Activated T-helper 17 cell treated with anti-CD3 and anti-CD28 coated beads, Interleukin-2, amount 50 U/mL, for 72 hours (primary cell): ENCODE data around the gene NPIPA5. TPM values are rescaled to one million over a fixed set of nuclear protein-coding genes. Genes with fewer than 3 reads are reported as not detected.
"Not testable (repeated sequence)": the region's sequence is repeated elsewhere in the genome, so short reads cannot be mapped to it uniquely, and the experiment has no call there.

ENCODE experiments used
- ATAC-seq: fragments of 150-1000 bp; cut with Tn5 transposase; replicated peaks from 2 replicates; pipeline ENCODE4 v1.10.0; 2021; ENCODE audit warnings: mild to moderate bottlenecking, moderate library complexity
- H3K27ac Mint-ChIP-seq: one replicate; pipeline ENCODE4 v1.8.0; 2022; ENCODE audit warnings: mixed read lengths
- H3K27me3 Mint-ChIP-seq: one replicate; pipeline ENCODE4 v1.8.0; 2022; ENCODE audit warnings: mixed read lengths
- H3K36me3 Mint-ChIP-seq: one replicate; pipeline ENCODE4 v1.8.0; 2022; ENCODE audit warnings: low read depth, mild to moderate bottlenecking, mixed read lengths
- H3K4me1 Mint-ChIP-seq: one replicate; pipeline ENCODE4 v1.8.0; 2022; ENCODE audit warnings: mixed read lengths
- H3K4me3 Mint-ChIP-seq: one replicate; pipeline ENCODE4 v1.8.0; 2022; ENCODE audit warnings: mild to moderate bottlenecking, mixed read lengths
- H3K9me3 Mint-ChIP-seq: one replicate; pipeline ENCODE4 v1.8.0; 2022; ENCODE audit warnings: mixed read lengths
- total RNA-seq, 2 donors: library from RNA; stranded (reverse); gene quantifications; one replicate each; pipeline ENCODE4 v1.2.3, GENCODE V29; 2022

NPIPA5 gene
- total RNA-seq, 2 donors from 2014 or later: 7.6 to 12.4 TPM

DNA sequence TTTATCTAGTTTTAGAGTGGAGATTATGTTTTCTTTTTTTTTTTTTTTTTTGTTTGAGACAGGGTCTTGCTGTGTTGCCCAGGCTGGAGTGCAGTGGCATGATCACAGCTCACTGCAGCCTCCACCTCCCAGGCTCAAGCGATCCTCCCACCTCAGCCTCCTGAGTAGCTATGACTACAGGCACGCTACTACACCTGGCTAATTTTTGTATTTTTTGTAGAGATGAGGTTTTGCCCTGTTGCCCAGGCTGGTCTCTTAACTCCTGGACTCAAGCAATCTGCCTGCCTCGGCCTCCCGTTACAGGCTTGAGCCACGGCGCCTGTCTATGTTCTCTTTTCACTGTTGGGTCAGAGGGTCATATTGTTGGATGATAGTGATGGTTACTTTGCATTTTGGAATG is 22.2 kb upstream of the NPIPA5 start:
- not testable (repeated sequence) for H3K9me3 Mint-ChIP-seq, ATAC-seq, H3K4me1 Mint-ChIP-seq, H3K36me3 Mint-ChIP-seq, H3K27ac Mint-ChIP-seq, H3K4me3 Mint-ChIP-seq
- H3K27me3 Mint-ChIP-seq: peaks cover 13% of the 10 kb centered on the region

DNA sequence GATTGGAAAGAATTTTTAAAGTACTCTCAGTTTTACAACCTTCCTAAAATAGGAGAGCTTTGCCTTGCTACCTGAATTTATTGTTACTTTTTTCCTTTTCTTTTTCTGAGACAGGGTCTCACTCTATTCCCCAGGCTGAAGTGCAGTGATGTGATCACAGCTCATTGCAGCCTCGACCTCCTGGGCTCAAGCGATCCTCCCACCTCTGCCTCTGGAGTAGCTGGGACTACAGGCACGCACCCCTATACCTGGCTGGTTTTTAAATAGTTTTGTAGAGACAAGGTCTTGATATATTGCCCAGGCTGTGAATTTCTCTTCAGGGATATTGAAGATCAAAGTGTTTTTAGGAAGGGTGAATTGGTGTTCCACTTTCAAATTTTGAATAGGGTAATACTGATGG is 21.2 kb upstream of the NPIPA5 start:
- Mint-ChIP-seq H3K27ac (no peak overlapping the region), H3K36me3 (no peaks in the 10 kb centered on the region), H3K4me3 (no peak overlapping the region), H3K4me1 (no peaks in the 10 kb centered on the region), H3K27me3 (peaks cover 18% of the 10 kb centered on the region), H3K9me3 (no peaks in the 10 kb centered on the region)
- ATAC-seq: no peak

DNA sequence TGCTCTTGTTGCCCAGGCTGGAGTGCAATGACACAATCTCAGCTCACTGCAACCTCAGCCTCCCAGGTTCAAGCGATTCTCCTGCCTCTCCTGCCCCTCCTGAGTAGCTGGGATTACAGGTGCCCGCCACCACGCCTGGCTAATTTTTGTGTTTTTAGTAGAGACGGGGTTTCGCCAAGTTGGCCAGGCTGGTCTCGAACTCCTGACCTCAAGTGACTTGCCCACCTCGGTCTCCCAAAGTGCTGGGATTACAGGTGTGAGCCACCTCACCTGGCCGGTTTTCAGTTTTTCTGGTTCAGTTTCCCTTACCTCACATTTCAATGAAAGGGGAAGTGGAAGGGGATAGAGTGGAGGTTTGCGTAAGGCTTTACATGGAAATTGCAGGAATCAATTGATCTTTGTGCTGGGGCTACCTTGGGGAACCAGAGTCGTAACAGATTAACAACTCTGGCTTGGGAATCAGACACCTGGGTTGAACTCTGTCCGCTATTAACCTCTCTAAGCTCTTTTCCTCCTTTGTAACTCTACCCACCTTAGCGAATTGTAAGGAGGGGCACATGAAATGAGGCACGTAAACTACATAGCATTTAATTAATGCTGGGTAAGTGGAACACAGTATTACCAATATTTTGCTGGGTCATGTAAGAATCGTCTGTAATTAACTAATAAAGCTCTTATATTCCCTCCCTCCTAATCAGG is 20.7 kb upstream of the NPIPA5 start:
- no peak overlapping the region for H3K4me3 Mint-ChIP-seq
- ATAC-seq: no peak
- no peaks in the 10 kb centered on the region for H3K36me3 Mint-ChIP-seq
- no peak overlapping the region for H3K27ac Mint-ChIP-seq
- H3K27me3 Mint-ChIP-seq: peaks cover 18% of the 10 kb centered on the region
- H3K4me1 Mint-ChIP-seq: no peaks in the 10 kb centered on the region
- no peaks in the 10 kb centered on the region for H3K9me3 Mint-ChIP-seq

DNA sequence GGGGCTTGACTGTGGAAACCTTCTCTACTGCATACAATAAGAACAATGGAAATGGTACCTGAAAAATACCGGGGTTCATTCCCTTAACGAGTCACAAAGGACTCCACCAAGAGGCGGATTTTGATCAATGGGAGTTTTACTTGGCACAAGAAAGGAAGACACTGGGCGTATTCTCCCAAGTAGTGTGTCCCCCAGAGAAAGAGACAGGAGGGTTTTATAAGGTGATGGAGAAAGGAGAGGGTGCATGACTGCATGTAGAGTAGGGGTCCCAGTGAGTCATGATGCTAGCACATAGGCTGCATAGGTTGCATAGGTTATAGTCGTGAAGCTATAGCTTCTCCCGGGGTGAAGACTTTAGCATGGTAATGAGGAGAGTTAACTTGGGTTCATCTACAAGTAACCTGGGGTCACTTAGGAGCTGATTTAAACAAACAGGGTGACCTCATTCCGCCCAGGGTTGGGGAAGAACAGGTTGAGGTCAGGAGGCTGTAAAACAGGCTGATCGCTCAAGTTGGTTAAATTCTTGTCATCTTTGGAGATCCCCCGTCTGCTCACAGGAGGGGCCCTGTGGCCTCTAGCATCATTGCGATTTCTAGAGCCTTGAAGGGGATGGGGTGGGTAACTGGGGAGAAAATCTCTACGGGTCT is 19.0 kb upstream of the NPIPA5 start:
- Mint-ChIP-seq H3K36me3 (no peaks in the 10 kb centered on the region), H3K27me3 (peaks cover 18% of the 10 kb centered on the region), H3K27ac (no peak overlapping the region), H3K4me3 (no peak overlapping the region), H3K4me1 (no peaks in the 10 kb centered on the region), H3K9me3 (no peaks in the 10 kb centered on the region)
- no peak for ATAC-seq

DNA sequence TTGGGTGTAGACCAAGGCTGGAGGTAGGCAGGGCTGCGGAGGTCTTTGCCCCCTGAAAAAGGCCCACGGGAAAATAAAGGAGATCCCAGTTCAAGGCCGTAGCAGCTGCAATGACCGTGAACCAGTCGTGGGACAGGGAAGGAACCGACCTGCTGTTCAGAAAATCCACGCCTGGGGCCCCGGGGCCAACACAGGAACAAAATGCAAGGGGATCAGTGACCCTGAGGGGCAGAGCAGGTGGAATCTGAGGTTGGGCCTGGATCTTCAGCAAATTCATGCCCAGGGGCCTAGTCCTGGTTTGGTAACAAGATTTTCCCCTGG is 18.4 kb upstream of the NPIPA5 start:
- H3K27ac Mint-ChIP-seq, H3K4me3 Mint-ChIP-seq, H3K36me3 Mint-ChIP-seq, H3K4me1 Mint-ChIP-seq, H3K9me3 Mint-ChIP-seq, ATAC-seq: not testable (repeated sequence)
- H3K27me3 Mint-ChIP-seq: peaks cover 20% of the 10 kb centered on the region

DNA sequence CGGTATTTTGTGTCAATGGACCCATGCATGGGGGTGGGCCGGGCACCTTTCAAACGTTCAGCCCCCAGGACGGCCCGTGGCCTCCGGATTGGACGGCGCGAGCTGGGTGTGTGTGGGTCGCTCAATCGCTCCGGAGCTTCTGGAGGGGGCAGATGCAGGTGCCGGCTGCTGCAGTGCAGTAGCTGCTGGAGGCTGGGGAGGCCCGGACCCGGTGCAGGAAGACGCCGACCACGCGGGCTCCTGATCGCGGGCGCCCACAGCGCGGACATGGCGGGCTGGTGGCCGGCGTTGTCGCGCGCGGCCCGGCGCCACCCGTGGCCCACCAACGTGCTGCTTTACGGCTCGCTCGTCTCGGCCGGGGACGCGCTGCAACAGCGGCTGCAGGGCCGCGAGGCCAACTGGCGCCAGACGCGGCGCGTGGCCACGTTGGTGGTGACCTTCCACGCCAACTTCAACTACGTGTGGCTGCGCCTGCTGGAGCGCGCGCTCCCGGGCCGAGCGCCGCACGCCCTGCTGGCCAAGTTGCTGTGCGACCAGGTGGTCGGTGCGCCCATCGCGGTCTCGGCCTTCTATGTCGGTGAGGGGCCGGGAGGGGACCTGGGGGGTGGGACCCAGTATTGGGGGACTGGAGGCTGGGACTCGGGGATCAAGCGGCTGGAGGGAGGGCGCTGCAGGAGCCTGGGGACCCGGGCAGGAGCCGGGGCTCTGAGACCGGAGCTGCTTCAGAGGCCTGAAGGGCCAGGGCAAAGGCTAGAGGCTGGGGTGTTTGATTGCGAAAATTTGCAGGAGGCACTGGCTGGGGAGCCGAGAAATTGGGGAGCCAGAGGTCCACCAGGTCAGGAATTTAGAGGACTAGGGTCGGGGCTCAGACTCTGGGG is 17.8 kb upstream of the NPIPA5 start, which contains the start of gene MPV17L:
Gene MPV17L (plus strand): TSS at position 124 of the 878 bp plus-strand sequence. CDS start 144 bp downstream, at position 268.
- not testable (repeated sequence) for H3K4me1 Mint-ChIP-seq, H3K9me3 Mint-ChIP-seq, ATAC-seq, H3K4me3 Mint-ChIP-seq, H3K36me3 Mint-ChIP-seq, H3K27ac Mint-ChIP-seq
- H3K27me3 Mint-ChIP-seq: peaks cover 23% of the 10 kb centered on the region

DNA sequence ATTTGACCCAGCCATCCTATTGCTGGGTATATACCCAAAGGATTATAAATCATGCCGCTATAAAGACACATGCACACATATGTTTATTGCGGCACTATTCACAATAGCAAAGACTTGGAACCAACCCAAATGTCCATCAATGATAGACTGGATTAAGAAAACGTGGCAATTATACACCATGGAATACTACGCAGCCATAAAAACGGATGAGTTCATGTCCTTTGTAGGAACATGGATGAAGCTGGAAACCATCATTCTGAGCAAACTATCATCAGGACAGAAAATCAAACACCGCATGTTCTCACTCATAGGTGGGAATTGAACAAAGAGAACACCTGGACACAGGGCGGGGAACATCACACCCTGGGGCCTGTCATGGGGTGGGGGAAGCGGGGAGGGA is 14.9 kb upstream of the NPIPA5 start:
- not testable (repeated sequence) for H3K4me3 Mint-ChIP-seq, H3K9me3 Mint-ChIP-seq, H3K36me3 Mint-ChIP-seq, ATAC-seq, H3K4me1 Mint-ChIP-seq, H3K27ac Mint-ChIP-seq
- H3K27me3 Mint-ChIP-seq: peaks cover 20% of the 10 kb centered on the region

DNA sequence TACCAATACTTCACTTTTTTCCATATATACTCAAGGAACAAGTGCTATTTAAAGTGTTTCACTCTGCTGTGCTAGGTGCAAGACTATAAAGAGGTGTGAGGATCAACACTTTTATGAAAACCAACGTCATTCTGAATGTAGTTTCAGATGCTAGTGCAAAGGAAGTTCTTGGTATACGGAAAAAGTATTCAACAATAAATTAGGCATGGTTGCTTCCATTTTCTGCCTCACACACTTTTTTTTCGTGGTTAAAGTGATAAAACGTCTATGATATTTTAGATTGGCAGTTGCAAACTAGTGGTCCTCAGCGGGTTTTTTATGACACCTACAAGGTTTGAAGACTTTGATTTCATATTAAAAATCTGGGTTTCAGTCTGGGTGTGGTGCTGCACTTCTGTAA is 11.8 kb upstream of the NPIPA5 start:
- not testable (repeated sequence) for ATAC-seq, H3K9me3 Mint-ChIP-seq, H3K36me3 Mint-ChIP-seq, H3K4me3 Mint-ChIP-seq, H3K27me3 Mint-ChIP-seq, H3K27ac Mint-ChIP-seq, H3K4me1 Mint-ChIP-seq

DNA sequence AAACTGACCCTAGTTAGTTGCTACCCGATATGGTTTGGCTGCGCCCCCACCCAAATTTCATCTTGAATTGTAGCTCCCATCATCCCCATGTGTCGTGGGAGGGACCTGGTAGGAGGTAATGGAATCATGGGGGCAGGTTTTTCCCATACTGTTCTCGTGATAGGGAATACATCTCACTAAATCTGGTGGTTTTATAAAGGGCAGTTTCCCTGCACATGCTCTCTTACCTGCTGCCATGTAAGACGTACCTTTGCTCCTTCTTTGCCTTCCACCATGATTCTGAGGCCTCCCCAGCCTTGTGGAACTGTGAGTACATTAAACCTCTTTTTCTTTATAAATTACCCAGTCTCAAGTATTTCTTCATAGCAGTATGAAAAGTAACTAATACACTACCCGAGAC is 10.0 kb upstream of the NPIPA5 start:
- ATAC-seq, H3K27ac Mint-ChIP-seq, H3K36me3 Mint-ChIP-seq, H3K27me3 Mint-ChIP-seq, H3K4me3 Mint-ChIP-seq, H3K4me1 Mint-ChIP-seq, H3K9me3 Mint-ChIP-seq: not testable (repeated sequence)

DNA sequence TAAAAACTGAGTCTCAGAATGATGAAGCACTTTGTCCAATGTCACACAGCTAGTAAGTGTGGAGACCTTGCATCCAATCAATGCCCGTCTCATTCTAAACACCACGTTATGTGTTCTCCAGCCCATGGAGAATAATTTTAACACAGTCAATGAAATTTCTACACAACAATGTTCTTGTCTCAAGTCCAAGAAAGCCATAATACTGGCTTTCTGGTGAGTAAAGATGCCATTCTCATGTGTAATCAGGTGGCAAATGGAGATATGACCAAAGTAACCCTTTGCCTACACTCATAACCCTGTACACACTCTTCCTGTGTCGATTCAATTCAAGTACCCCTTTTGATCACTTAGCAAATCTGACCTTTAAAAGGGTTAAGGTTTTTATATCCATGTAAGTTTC is 4.7 kb upstream of the NPIPA5 start:
- ATAC-seq, H3K4me3 Mint-ChIP-seq, H3K4me1 Mint-ChIP-seq, H3K27ac Mint-ChIP-seq, H3K36me3 Mint-ChIP-seq, H3K9me3 Mint-ChIP-seq, H3K27me3 Mint-ChIP-seq: not testable (repeated sequence)

DNA sequence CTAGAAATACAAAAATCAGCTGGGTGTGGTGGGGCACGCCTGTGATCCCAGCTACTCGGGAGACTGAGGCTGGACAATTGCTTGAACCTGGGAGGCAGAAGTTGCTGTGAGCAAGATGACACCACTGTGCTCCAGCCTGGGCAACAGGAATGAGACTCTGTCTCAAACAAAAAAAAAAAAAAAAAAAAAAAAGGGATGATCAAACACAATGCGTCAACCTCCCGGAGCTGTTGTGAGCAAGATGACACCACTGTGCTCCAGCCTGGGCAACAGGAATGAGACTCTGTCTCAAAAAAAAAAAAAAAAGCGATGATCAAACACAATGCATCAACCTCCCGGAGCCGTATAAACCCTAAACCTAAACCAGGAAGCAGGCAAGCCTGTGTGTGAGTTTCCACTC is 20.6 kb downstream of the NPIPA5 start:
- not testable (repeated sequence) for ATAC-seq, H3K9me3 Mint-ChIP-seq, H3K27ac Mint-ChIP-seq, H3K27me3 Mint-ChIP-seq, H3K4me3 Mint-ChIP-seq, H3K4me1 Mint-ChIP-seq, H3K36me3 Mint-ChIP-seq

DNA sequence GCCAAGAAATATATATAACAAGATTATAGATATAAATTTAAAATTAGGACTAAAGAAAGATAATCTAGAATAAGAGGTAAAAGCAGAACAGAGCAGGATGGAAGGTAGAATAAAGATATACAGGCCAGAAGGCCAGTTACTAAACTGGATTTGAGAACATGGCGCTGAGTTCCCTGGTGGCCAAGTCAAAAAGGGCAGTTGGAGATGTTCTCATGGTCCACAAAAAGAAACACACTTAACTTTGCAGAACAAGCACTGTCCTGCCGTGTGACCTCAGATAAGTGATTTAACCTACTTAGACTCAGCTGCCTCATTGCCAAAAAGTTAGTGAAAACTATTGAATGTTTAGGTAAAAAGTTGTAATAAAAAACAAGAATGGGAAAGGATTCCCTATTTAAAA is 23.2 kb downstream of the NPIPA5 start:
- not testable (repeated sequence) for H3K4me1 Mint-ChIP-seq, H3K9me3 Mint-ChIP-seq, ATAC-seq, H3K36me3 Mint-ChIP-seq, H3K27ac Mint-ChIP-seq, H3K4me3 Mint-ChIP-seq, H3K27me3 Mint-ChIP-seq

DNA sequence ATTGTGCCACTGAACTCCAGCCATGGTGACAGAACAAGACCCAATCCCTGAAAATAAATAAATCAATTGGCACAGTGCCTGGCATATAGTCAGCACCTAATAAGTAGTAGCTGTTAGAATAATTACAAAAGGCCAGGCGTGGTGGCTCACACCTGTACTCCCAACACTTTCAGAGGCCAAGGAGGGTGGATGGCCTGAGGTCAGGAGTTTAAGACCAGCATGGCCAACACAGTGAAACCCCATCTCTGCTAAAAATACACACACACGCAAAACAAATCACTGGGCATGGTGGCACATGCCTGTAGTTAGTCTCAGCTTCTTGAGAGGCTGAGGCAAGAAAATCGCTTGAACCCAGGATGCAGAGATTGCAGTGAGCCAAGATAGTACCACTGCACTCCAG is 25.2 kb downstream of the NPIPA5 start:
- H3K36me3 Mint-ChIP-seq, H3K4me3 Mint-ChIP-seq, H3K27ac Mint-ChIP-seq, H3K27me3 Mint-ChIP-seq, H3K4me1 Mint-ChIP-seq, H3K9me3 Mint-ChIP-seq, ATAC-seq: not testable (repeated sequence)

DNA sequence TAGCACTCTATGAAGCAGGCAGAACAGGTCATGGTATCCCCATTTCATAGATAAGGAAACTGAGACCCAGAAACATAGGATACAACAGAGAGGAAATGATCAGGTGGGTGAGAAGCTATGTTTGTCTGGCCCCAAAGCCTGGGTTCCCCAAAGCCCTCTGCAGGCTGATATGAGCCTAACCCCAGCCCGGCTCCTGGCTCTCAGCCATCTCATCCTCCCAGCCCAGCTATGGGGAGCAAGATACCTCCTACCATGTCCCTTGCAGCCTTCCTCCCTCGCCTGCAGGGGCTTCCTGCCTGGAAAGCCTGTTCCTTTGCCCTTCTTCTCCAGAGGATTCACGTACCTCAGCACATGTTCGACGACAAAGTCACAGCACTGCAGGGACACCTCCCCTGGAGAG is 26.3 kb downstream of the NPIPA5 start:
- H3K4me3 Mint-ChIP-seq, H3K27ac Mint-ChIP-seq, H3K27me3 Mint-ChIP-seq, H3K9me3 Mint-ChIP-seq, ATAC-seq, H3K36me3 Mint-ChIP-seq, H3K4me1 Mint-ChIP-seq: not testable (repeated sequence)

DNA sequence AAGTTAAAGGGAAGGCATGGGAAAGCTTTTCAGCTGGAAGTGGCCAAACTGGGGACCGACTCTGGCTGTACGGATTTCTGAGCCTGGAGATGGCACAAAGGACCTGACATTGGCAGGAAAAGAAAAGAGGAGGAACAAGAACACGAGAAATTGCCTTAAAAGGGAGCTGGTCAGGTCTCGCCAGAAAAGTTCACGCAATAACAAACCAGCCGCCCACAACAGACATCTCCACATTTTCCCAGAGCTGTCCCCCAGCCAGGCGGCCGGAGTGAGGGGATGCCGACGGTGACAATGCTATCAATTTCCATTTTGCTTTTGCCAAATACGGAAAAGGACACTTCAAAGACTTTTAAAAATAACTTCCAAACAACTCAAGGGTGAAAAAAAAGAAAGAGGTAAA is 26.8 kb downstream of the NPIPA5 start:
- ATAC-seq, H3K4me3 Mint-ChIP-seq, H3K27ac Mint-ChIP-seq, H3K27me3 Mint-ChIP-seq, H3K36me3 Mint-ChIP-seq, H3K4me1 Mint-ChIP-seq, H3K9me3 Mint-ChIP-seq: not testable (repeated sequence)
